ENCODE results near the gene AMFR. TPM values are rescaled to one million over a fixed set of nuclear protein-coding genes. Genes with fewer than 3 reads are reported as not detected.

The AMFR gene
- polyA plus RNA-seq, 1 donor (not counting 4 experiments of a cell fraction or from before 2014, with no cell fraction given), result 36.9 TPM

DNA sequence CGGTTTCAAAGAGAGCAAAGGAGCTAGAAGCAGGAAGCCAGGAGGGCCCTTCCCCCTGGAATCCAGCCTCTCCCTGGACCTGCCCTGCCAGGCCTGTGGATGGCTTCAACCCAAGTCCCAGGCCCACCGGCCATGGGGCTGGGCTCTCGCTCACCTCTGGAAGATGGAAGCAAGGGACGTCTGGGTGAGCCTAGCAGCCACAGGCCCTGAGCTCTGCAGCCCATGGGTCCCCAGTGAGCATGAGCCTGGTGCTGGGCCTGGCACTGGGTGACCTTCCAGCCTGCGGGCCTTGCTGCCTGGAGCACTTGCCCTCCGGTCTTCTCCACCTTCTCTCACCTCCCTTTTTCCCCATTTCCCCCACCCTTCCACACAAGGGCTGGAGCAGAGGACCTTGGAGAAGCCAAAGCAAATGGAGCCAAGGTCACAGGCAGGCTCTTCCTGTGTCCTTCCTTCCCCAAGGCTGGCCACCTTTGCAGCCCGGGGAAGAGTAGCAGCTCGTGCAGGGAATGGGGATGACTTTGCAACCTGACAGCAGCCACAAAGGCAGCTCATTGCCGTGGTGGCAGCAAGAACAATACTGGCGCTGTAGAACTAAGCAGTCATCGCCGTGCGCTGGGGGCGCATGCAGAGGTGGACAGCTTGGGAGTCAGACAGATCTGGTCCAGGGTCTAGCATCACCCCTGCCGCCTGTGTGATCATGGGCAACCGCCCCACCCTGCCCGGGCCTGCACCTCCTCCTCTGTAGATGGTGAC lies 86.6 kb downstream of the AMFR start:
- dilution Hi-C loops (cut with MboI; ENCODE audit: extremely low pct_ligation_motif_present, low sequenced_read_pairs), result no loop called here
- no peak overlapping the region for H3K4me3 ChIP-seq (ENCODE audit: control insufficient read depth in 2 of 3, extremely low read depth in 1 of 3, insufficient read depth in 2 of 3, low read depth in 1 of 3, low read length in 3 of 3)
- H2AFZ ChIP-seq (ENCODE audit: control insufficient read depth, low read length), result no peak overlapping the region
- no peak overlapping the region for H3K27ac ChIP-seq (ENCODE audit: control insufficient read depth, insufficient read depth, low read length)
- no peaks in the 10 kb centered on the region for H4K20me1 ChIP-seq (ENCODE audit: control insufficient read depth, extremely low read depth, insufficient read depth, low read length)
- no peaks in the 10 kb centered on the region for H3K9me3 ChIP-seq (ENCODE audit: control insufficient read depth, low read depth, low read length)
- no peaks in the 10 kb centered on the region for H3K9me1 ChIP-seq (ENCODE audit: control insufficient read depth, extremely low read depth, insufficient read depth, low read length)
- no peaks in the 10 kb centered on the region for H3K79me2 ChIP-seq (ENCODE audit: control insufficient read depth, insufficient read depth, low read length)
- no peaks in the 10 kb centered on the region for H3K36me3 ChIP-seq (ENCODE audit: control insufficient read depth in 2 of 2, extremely low read depth in 1 of 2, insufficient read depth in 2 of 2, low read length in 2 of 2)
- H3K9ac ChIP-seq (ENCODE audit: control insufficient read depth, extremely low read depth, insufficient read depth, low read length), result no peak overlapping the region
- DNase-seq (ENCODE audit: low read depth, low spot score) (no peak), FAIRE-seq (no peak)
- TF ChIP-seq EZH2 (IDR thresholded peaks at IDR 0.05; ENCODE audit: low read length) (no peak), CTCF (optimal IDR thresholded peaks at IDR 0.05 in 1 of 3, IDR thresholded peaks at IDR 0.05 in 1 of 3, conservative IDR thresholded peaks at IDR 0.05 in 1 of 3; ENCODE audit: extremely low read depth in 1 of 3, insufficient read depth in 2 of 3, low read length in 3 of 3) (no peak)
- H3K27me3 ChIP-seq (ENCODE audit: control insufficient read depth, extremely low read depth, insufficient read depth, low read length), result no peaks in the 10 kb centered on the region
- H3K4me1 ChIP-seq (ENCODE audit: control insufficient read depth, extremely low read depth, insufficient read depth, low read length), result peaks cover 37% of the 10 kb centered on the region
- H3K4me2 ChIP-seq (ENCODE audit: control insufficient read depth, extremely low read depth, insufficient read depth, low read depth, low read length), result no peak overlapping the region

- FAIRE-seq, result no peak
- Histone ChIP-seq H3K4me3 (ENCODE audit: control insufficient read depth in 2 of 3, extremely low read depth in 1 of 3, insufficient read depth in 2 of 3, low read depth in 1 of 3, low read length in 3 of 3) (no peak overlapping the region), H4K20me1 (ENCODE audit: control insufficient read depth, extremely low read depth, insufficient read depth, low read length) (no peaks in the 10 kb centered on the region), H3K9me1 (ENCODE audit: control insufficient read depth, extremely low read depth, insufficient read depth, low read length) (no peaks in the 10 kb centered on the region), H3K27ac (ENCODE audit: control insufficient read depth, insufficient read depth, low read length) (no peak overlapping the region), H3K36me3 (ENCODE audit: control insufficient read depth in 2 of 2, extremely low read depth in 1 of 2, insufficient read depth in 2 of 2, low read length in 2 of 2) (no peaks in the 10 kb centered on the region), H3K27me3 (ENCODE audit: control insufficient read depth, extremely low read depth, insufficient read depth, low read length) (no peaks in the 10 kb centered on the region), H3K4me1 (ENCODE audit: control insufficient read depth, extremely low read depth, insufficient read depth, low read length) (peaks cover 36% of the 10 kb centered on the region), H3K9me3 (ENCODE audit: control insufficient read depth, low read depth, low read length) (no peaks in the 10 kb centered on the region), H3K4me2 (ENCODE audit: control insufficient read depth, extremely low read depth, insufficient read depth, low read depth, low read length) (no peak overlapping the region), H3K9ac (ENCODE audit: control insufficient read depth, extremely low read depth, insufficient read depth, low read length) (no peak overlapping the region), H3K79me2 (ENCODE audit: control insufficient read depth, insufficient read depth, low read length) (no peaks in the 10 kb centered on the region), H2AFZ (ENCODE audit: control insufficient read depth, low read length) (no peak overlapping the region)
- TF ChIP-seq CTCF (optimal IDR thresholded peaks at IDR 0.05 in 1 of 3, IDR thresholded peaks at IDR 0.05 in 1 of 3, conservative IDR thresholded peaks at IDR 0.05 in 1 of 3; ENCODE audit: extremely low read depth in 1 of 3, insufficient read depth in 2 of 3, low read length in 3 of 3) (no peak), EZH2 (IDR thresholded peaks at IDR 0.05; ENCODE audit: low read length) (no peak)
- DNase-seq (ENCODE audit: low read depth, low spot score), result no peak
- dilution Hi-C loops (cut with MboI; ENCODE audit: extremely low pct_ligation_motif_present, low sequenced_read_pairs), result no loop called here
These were observed 87.5 kb downstream of the AMFR start for GRCh38 chr16:56337858-56338325.

All from keratinocyte (primary cell).